Measurements from ENCODE around the gene DNAH8. TPM values are rescaled to one million over a fixed set of nuclear protein-coding genes. Genes with fewer than 3 reads are reported as not detected.

DNAH8 gene
- total and polyA plus RNA-seq, 8 donors = under 0.01 to 0.18 TPM; not detected in 6

DNA sequence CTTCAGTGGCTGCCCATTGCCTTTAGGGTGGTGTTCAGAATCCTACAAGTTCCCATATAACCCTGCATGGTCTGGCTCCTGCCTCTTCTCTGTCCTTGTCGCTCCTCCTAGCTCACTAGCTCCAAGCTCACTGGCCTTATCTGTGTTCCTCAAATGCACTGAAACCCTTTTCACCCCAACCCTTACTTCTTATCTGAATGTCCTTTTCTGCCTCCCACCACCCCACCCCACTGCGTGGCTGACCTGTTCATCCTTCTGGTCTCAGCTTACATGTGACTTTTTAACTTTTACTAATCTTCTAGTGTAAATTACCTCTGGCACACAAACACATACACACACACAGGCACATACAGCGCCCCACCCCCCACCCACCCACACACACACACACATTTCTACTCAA is 292.5 kb downstream of the DNAH8 start:
- Histone ChIP-seq H3K36me3 (no peaks in the 10 kb centered on the region), H3K9me3 (no peaks in the 10 kb centered on the region), H3K4me3 (no peak overlapping the region), H3K27ac (no peak overlapping the region), H3K27me3 (peaks cover 0 to 12% (median 0%) of the 10 kb centered on the region in 3 donors), H3K4me1 (no peaks in the 10 kb centered on the region)
- intact Hi-C loops (cut with DNase I; ENCODE audit: low total_unique reads) = no loop called here
- TF ChIP-seq POLR2AphosphoS5 (IDR thresholded peaks at IDR 0.05) (no peak), EP300 (IDR thresholded peaks at IDR 0.05) (no peak), POLR2A (IDR thresholded peaks at IDR 0.05) (no peak)
- TF ChIP-seq, protein P1, sequence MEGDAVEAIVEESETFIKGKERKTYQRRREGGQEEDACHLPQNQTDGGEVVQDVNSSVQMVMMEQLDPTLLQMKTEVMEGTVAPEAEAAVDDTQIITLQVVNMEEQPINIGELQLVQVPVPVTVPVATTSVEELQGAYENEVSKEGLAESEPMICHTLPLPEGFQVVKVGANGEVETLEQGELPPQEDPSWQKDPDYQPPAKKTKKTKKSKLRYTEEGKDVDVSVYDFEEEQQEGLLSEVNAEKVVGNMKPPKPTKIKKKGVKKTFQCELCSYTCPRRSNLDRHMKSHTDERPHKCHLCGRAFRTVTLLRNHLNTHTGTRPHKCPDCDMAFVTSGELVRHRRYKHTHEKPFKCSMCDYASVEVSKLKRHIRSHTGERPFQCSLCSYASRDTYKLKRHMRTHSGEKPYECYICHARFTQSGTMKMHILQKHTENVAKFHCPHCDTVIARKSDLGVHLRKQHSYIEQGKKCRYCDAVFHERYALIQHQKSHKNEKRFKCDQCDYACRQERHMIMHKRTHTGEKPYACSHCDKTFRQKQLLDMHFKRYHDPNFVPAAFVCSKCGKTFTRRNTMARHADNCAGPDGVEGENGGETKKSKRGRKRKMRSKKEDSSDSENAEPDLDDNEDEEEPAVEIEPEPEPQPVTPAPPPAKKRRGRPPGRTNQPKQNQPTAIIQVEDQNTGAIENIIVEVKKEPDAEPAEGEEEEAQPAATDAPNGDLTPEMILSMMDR (IDR thresholded peaks at IDR 0.05) = no peak
- 25 to 47% (median 42%) methylated on average over 3 of the region's 3 CpGs for WGBS, 5 donors
- no peak for DNase-seq

DNA sequence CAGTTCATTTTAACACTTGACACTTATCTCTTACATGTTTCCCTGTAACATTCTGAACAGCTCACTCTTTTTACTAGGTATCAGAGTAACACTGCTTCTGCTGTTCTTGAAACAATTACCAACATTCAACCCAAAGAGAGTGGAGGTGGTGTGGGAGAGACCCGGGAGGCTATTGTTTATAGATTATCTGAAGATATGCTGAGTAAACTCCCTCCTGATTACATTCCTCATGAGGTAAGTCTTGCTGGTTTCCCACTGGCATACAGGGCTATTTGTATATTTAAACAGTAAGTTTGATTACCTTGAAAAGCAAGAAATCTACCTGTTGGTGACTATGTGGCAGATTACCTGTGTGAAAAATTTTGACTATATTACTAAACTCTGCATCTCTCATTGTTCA is 293.6 kb downstream of the DNAH8 start:
- no peak for DNase-seq
- H3K36me3 ChIP-seq = no peaks in the 10 kb centered on the region
- no peak overlapping the region for H3K4me3 ChIP-seq
- TF ChIP-seq, protein P1 (IDR thresholded peaks at IDR 0.05) = no peak
- TF ChIP-seq EP300 (IDR thresholded peaks at IDR 0.05) = no peak
- no peak for TF ChIP-seq POLR2AphosphoS5 (IDR thresholded peaks at IDR 0.05)
- no peak for TF ChIP-seq POLR2A (IDR thresholded peaks at IDR 0.05)
- no peak overlapping the region for H3K27ac ChIP-seq
- H3K9me3 ChIP-seq = no peaks in the 10 kb centered on the region
- H3K4me1 ChIP-seq = no peaks in the 10 kb centered on the region
- 0 to 24% (median 10%) methylated on average over 1 of the region's 1 CpG for WGBS, 5 donors
- intact Hi-C loops (cut with DNase I; ENCODE audit: low total_unique reads) = no loop called here
- H3K27me3 ChIP-seq = peaks cover 0 to 7% (median 0%) of the 10 kb centered on the region in 3 donors

- H3K9me3 ChIP-seq = no peaks in the 10 kb centered on the region
- 0 to 87% (median 0%) methylated on average over 1 of the region's 1 CpG for WGBS, 5 donors
- no peak for DNase-seq
Measured at GRCh38 chr6:39009476-39009875, 294.4 kb downstream of the DNAH8 start.

DNA sequence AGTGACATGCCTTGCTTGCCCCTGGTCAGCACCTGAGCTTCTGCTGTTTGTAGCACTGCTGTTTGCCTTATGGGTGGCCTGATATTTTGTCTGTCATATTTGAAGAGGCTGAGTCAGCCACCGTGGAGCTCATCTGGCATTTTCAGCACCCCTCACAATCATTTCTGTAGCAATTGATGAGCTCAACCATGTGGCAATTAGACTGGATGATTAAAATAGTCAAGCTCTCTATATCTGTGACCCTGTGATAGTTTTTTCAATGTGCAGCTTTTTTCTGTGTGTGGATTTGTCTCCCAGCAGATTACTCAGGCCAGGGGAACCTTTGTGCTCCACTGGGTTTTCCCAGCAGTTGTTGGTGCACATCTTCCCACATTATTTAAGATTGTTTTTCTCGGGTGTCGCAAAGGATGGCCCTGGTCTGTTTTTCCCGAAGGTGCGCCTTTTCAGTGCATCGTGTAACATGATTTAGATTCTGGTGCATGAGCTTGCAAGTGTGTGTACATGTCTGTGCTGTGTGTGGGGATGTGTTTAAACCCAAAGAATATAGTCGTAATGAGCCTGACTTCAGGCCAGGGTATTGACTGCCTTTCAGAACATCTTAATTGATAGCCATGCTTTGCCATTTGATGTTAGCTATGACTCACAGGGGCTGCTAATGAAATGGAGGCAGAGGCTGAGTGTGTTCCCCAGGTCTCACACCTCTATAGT is 301.9 kb downstream of the DNAH8 start:
- Histone ChIP-seq H3K27ac (no peak overlapping the region), H3K9me3 (no peaks in the 10 kb centered on the region), H3K4me3 (no peak overlapping the region), H3K27me3 (no peaks in the 10 kb centered on the region), H3K4me1 (no peaks in the 10 kb centered on the region), H3K36me3 (no peaks in the 10 kb centered on the region)
- 84 to 91% (median 88%) methylated on average over 7 of the region's 7 CpGs for WGBS, 5 donors
- DNase-seq = no peak
- intact Hi-C loops (cut with DNase I; ENCODE audit: low total_unique reads) = no loop called here
- TF ChIP-seq POLR2A (IDR thresholded peaks at IDR 0.05) (no peak), POLR2AphosphoS5 (IDR thresholded peaks at IDR 0.05) (no peak), EP300 (IDR thresholded peaks at IDR 0.05) (no peak)
- TF ChIP-seq, protein P1 (IDR thresholded peaks at IDR 0.05) = no peak

More at GRCh38 chr6:39009476-39009875, 294.4 kb downstream of the DNAH8 start:
- Histone ChIP-seq H3K27me3 (peaks cover 0 to 7% (median 0%) of the 10 kb centered on the region in 3 donors), H3K27ac (no peak overlapping the region), H3K36me3 (no peaks in the 10 kb centered on the region), H3K4me1 (no peaks in the 10 kb centered on the region), H3K4me3 (no peak overlapping the region)
- intact Hi-C loops (cut with DNase I; ENCODE audit: low total_unique reads) = no loop called here
- TF ChIP-seq POLR2A (IDR thresholded peaks at IDR 0.05) = no peak
- TF ChIP-seq, protein P1 (IDR thresholded peaks at IDR 0.05) = no peak
- TF ChIP-seq EP300 (IDR thresholded peaks at IDR 0.05) = no peak
- no peak for TF ChIP-seq POLR2AphosphoS5 (IDR thresholded peaks at IDR 0.05)
